WTC11 (cell line): Measurements from ENCODE around the gene MMP24. TPM values are rescaled to one million over a fixed set of nuclear protein-coding genes. Genes with fewer than 3 reads are reported as not detected.

ENCODE experiments used
- ATAC-seq: fragments of 200-7000 bp; cut with Tn5 transposase; 2 replicates; pipeline ENCODE4 v1.10.0; 2021; ENCODE audit warnings: mild to moderate bottlenecking, moderate library complexity
- CTCF ChIA-PET: fragments of 300-600 bp; sonication (Branson Sonifier 250); formaldehyde crosslinking; loops from one replicate; lab custom pipeline; 2021; ENCODE audit warnings: antibody characterized with exemption; lab: Charles Lee
- POLR2A ChIA-PET: fragments of 350-600 bp; sonication (Branson Sonifier 250); formaldehyde crosslinking; loops from one replicate; lab custom pipeline; 2021; ENCODE audit warnings: antibody characterized with exemption; lab: Charles Lee
- DNase-seq: peaks from one replicate; pipeline ENCODE4 v3.0.0; 2021; ENCODE audit warnings: low spot score
- H3K27ac Mint-ChIP-seq: 2 replicates; pipeline ENCODE4 v1.8.0; 2021; ENCODE audit warnings: mixed read lengths
- H3K27me3 Mint-ChIP-seq: 2 replicates; pipeline ENCODE4 v1.8.0; 2021; ENCODE audit warnings: low read depth, mild to moderate bottlenecking, moderate library complexity, mixed read lengths
- H3K36me3 Mint-ChIP-seq: 2 replicates; pipeline ENCODE4 v1.8.0; 2021; ENCODE audit warnings: mixed read lengths
- H3K4me1 Mint-ChIP-seq: 2 replicates; pipeline ENCODE4 v1.8.0; 2022; ENCODE audit warnings: mixed read lengths
- H3K4me3 Mint-ChIP-seq: 2 replicates; pipeline ENCODE4 v1.8.0; 2021; ENCODE audit warnings: mild to moderate bottlenecking, moderate library complexity, mixed read lengths
- H3K9me3 Mint-ChIP-seq: 2 replicates; pipeline ENCODE4 v1.8.0; 2021; ENCODE audit warnings: mixed read lengths
- ARID4B ChIP-seq: sonication (generic); formaldehyde crosslinking; IDR thresholded peaks from 2 replicates; pipeline ENCODE4 v1.8.0; 2023; ENCODE audit warnings: missing genetic modification reagents, mild to moderate bottlenecking, borderline replicate concordance
- CDX4 ChIP-seq: fragments of 250-450 bp; sonication (Bioruptor Pico); IDR thresholded peaks from 2 replicates; pipeline ENCODE4 v1.9.0; 2021; ENCODE audit warnings: moderate library complexity, mild to moderate bottlenecking, inconsistent platforms, borderline replicate concordance
- CREB1 ChIP-seq: sonication (generic); formaldehyde crosslinking; IDR thresholded peaks from 2 replicates; pipeline ENCODE4 v1.8.0; 2023; ENCODE audit warnings: mild to moderate bottlenecking, missing genetic modification reagents
- ERG ChIP-seq: fragments of 250-450 bp; sonication (Bioruptor Pico); IDR thresholded peaks from 2 replicates; pipeline ENCODE4 v1.8.0; 2021; ENCODE audit warnings: mild to moderate bottlenecking
- FOXK1 ChIP-seq: sonication (generic); formaldehyde crosslinking; IDR thresholded peaks from 2 replicates; pipeline ENCODE4 v1.8.0; 2022; ENCODE audit warnings: mild to moderate bottlenecking, moderate library complexity, missing genetic modification reagents
- GRHL2 ChIP-seq: fragments of 250-450 bp; sonication (Bioruptor Pico); IDR thresholded peaks from 2 replicates; pipeline ENCODE4 v1.8.0; 2022; ENCODE audit warnings: mild to moderate bottlenecking, moderate library complexity; ENCODE audit not compliant: insufficient replicate concordance, severe bottlenecking
- IRF1 ChIP-seq: sonication (generic); formaldehyde crosslinking; IDR thresholded peaks from 2 replicates; pipeline ENCODE4 v1.8.0; 2023; ENCODE audit warnings: missing genetic modification reagents
- MXD4 ChIP-seq: fragments of 250-450 bp; sonication (Bioruptor Pico); IDR thresholded peaks from 2 replicates; pipeline ENCODE4 v1.8.0; 2021; ENCODE audit warnings: mild to moderate bottlenecking, moderate library complexity, borderline replicate concordance
- MYBL2 ChIP-seq: sonication (generic); formaldehyde crosslinking; IDR thresholded peaks from 2 replicates; pipeline ENCODE4 v1.8.1; 2023; ENCODE audit warnings: mild to moderate bottlenecking, moderate library complexity, missing genetic modification reagents
- OVOL2 ChIP-seq: fragments of 250-450 bp; sonication (Bioruptor Pico); IDR thresholded peaks from 2 replicates; pipeline ENCODE4 v1.9.0; 2021; ENCODE audit warnings: mild to moderate bottlenecking, borderline replicate concordance
- RELA ChIP-seq: sonication (generic); formaldehyde crosslinking; IDR thresholded peaks from 2 replicates; pipeline ENCODE4 v1.8.1; 2022; ENCODE audit warnings: missing genetic modification reagents, mild to moderate bottlenecking, borderline replicate concordance
- SMAD4 ChIP-seq: sonication (generic); formaldehyde crosslinking; IDR thresholded peaks from 2 replicates; pipeline ENCODE4 v1.8.0; 2022; ENCODE audit warnings: mild to moderate bottlenecking, missing genetic modification reagents
- ZNF138 ChIP-seq: sonication (generic); formaldehyde crosslinking; conservative IDR thresholded peaks from 2 replicates; pipeline ENCODE4 v1.8.1; 2022; ENCODE audit warnings: mild to moderate bottlenecking, moderate library complexity, missing genetic modification reagents
- ZNF396 ChIP-seq: fragments of 250-450 bp; sonication (Bioruptor Pico); IDR thresholded peaks from 2 replicates; pipeline ENCODE4 v1.8.0; 2021; ENCODE audit warnings: mild to moderate bottlenecking, moderate library complexity, borderline replicate concordance
- ZNF416 ChIP-seq: fragments of 250-450 bp; sonication (Bioruptor Pico); IDR thresholded peaks from 2 replicates; pipeline ENCODE4 v1.9.0; 2021; ENCODE audit warnings: mild to moderate bottlenecking, inconsistent platforms
- ZNF532 ChIP-seq: fragments of 250-450 bp; sonication (Bioruptor Pico); IDR thresholded peaks from 2 replicates; pipeline ENCODE4 v1.9.0; 2021; ENCODE audit warnings: mild to moderate bottlenecking, borderline replicate concordance
- total RNA-seq: library from RNA; stranded (reverse); gene quantifications from 3 replicates; pipeline ENCODE4 v1.2.3, GENCODE V29; 2021
- TF ChIP-seq, protein P1 (sequence below): fragments of 250-450 bp; sonication (Bioruptor Pico); IDR thresholded peaks from 2 replicates; pipeline ENCODE4 v1.9.0; 2021; ENCODE audit warnings: mild to moderate bottlenecking

Gene MMP24
- total RNA-seq, 1 experiment from 2014 or later: 16.8 TPM

- H3K27ac Mint-ChIP-seq: peak overlapping the region; percentile 97
- no peak for TF ChIP-seq FOXK1 (CRISPR knock-in tag)
- no peak for TF ChIP-seq SMAD4 (CRISPR knock-in tag)
- no peak for TF ChIP-seq ZNF532 (CRISPR knock-in tag)
- TF ChIP-seq ZNF396 (CRISPR knock-in tag): no peak
- no peak for TF ChIP-seq GRHL2 (CRISPR knock-in tag)
- TF ChIP-seq, all 79 proteins: peak for 0
- ATAC-seq (peak; percentile 6), DNase-seq (no peak)
- CTCF ChIA-PET: interaction anchor here (1.1 to 2.4 kb wide), 5 partner anchors 30 to 401 kb away, joined by 4 to 27 read pairs (median 6); partner anchors contain the start of genes ACSS2 and EDEM2
- H3K4me1 Mint-ChIP-seq: peaks cover 25% of the 10 kb centered on the region
- H3K4me3 Mint-ChIP-seq: peak overlapping the region; percentile 96
- H3K36me3 Mint-ChIP-seq: peaks cover 32% of the 10 kb centered on the region
- POLR2A ChIA-PET: interaction anchor here (1.2 to 2.0 kb wide), 2 partner anchors 13 to 130 kb away, joined by 4 to 11 read pairs; partner anchors contain the start of gene EDEM2
- no peaks in the 10 kb centered on the region for H3K9me3 Mint-ChIP-seq
- no peaks in the 10 kb centered on the region for H3K27me3 Mint-ChIP-seq
Measured at GRCh38 chr20:35277127-35277526, 50.6 kb downstream of the MMP24 start.

GRCh38 chr20:35277531-35278395 lies 51.3 kb downstream of the MMP24 start, which contains the start of gene MMP24OS:
MMP24OS (minus strand) TSS chr20:35278122; CDS start chr20:35277929, 193 bp downstream.
- POLR2A ChIA-PET: interaction anchor here (0.6 to 2.0 kb wide), 4 partner anchors 9 to 182 kb away, joined by 3 to 11 read pairs (median 4); partner anchors contain the start of gene EDEM2
- Mint-ChIP-seq H3K36me3 (peaks cover 36% of the 10 kb centered on the region), H3K27me3 (no peaks in the 10 kb centered on the region), H3K27ac (peak within 1 kb of the TSS; percentile 97), H3K4me3 (peak within 1 kb of the TSS; percentile 96), H3K4me1 (peaks cover 25% of the 10 kb centered on the region), H3K9me3 (no peaks in the 10 kb centered on the region)
- peak; percentile 88 for ATAC-seq
- peak; percentile 92 for DNase-seq
- CTCF ChIA-PET: interaction anchor here (0.6 to 2.4 kb wide), 10 partner anchors 9 to 402 kb away, joined by 3 to 27 read pairs (median 6); partner anchors contain the start of genes ACSS2, EDEM2 and MYH7B
- no peak for TF ChIP-seq RELA (CRISPR knock-in tag)
- TF ChIP-seq SMAD4 (CRISPR knock-in tag): no peak
- no peak for TF ChIP-seq IRF1
- TF ChIP-seq MXD4 (CRISPR knock-in tag): no peak
- no peak for TF ChIP-seq ERG
- TF ChIP-seq MYBL2 (CRISPR knock-in tag): 0 out of 2 replicates have a peak, but pooled peaks have one; percentile 54
- TF ChIP-seq ARID4B (CRISPR knock-in tag): 0 out of 2 replicates have a peak, but pooled peaks have one; percentile 28
- TF ChIP-seq, protein P1, sequence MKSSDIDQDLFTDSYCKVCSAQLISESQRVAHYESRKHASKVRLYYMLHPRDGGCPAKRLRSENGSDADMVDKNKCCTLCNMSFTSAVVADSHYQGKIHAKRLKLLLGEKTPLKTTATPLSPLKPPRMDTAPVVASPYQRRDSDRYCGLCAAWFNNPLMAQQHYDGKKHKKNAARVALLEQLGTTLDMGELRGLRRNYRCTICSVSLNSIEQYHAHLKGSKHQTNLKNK (CRISPR knock-in tag): peak; percentile 86
- TF ChIP-seq CREB1 (CRISPR knock-in tag): 0 out of 2 replicates have a peak, but pooled peaks have one; percentile 12
- no peak for TF ChIP-seq OVOL2
- no peak for TF ChIP-seq ZNF138 (CRISPR knock-in tag)
- TF ChIP-seq ZNF416: peak; percentile 83; the same call in 1 of the 2 replicates
- TF ChIP-seq CDX4 (CRISPR knock-in tag): no peak
